GM12874 (cell line): Measurements from ENCODE around the gene JAKMIP2.

Experiments used
- CTCF ChIP-seq: IDR thresholded peaks from 2 replicates; pipeline ENCODE4 v1.5.1; 2011; ENCODE audit warnings: low read depth, mild to moderate bottlenecking, control low read depth, low read length, moderate library complexity; ENCODE audit not compliant: insufficient read depth

The JAKMIP2 gene

DNA sequence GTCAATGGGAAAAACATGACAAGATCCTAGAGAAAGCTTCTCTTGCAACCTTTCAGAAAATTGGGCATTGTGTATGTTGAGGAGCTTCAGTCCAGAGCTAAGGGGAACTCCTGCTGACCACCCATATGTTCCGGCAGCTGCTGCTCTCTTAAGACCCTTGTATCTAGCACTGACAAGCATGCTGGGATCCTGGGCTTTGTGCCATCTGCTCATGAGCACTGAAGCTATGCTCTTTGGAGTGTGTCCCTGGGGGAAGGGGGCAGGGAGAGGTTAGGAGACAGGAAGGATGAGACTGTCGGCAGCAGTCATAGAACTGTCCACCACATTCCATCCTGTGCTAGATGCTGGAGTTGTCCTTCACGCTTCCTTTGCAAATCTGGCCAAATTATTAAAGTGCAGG, 109.3 kb downstream of the JAKMIP2 start:
- no peak for TF ChIP-seq CTCF

GRCh38 chr5:147671365-147671764, 111.2 kb downstream of the JAKMIP2 start:
- TF ChIP-seq CTCF = no peak

- TF ChIP-seq CTCF = no peak
These were observed 111.7 kb downstream of the JAKMIP2 start for GRCh38 chr5:147670815-147671214.

- TF ChIP-seq CTCF = no peak
These were observed 113.2 kb downstream of the JAKMIP2 start for GRCh38 chr5:147669169-147669869.

GRCh38 chr5:147668385-147668784, 114.1 kb downstream of the JAKMIP2 start:
- no peak for TF ChIP-seq CTCF

GRCh38 chr5:147667363-147667762, 115.2 kb downstream of the JAKMIP2 start:
- no peak for TF ChIP-seq CTCF

- no peak for TF ChIP-seq CTCF
These were observed 116.1 kb downstream of the JAKMIP2 start for GRCh38 chr5:147666419-147666818.

GRCh38 chr5:147661541-147661940, 121.0 kb downstream of the JAKMIP2 start:
- TF ChIP-seq CTCF = no peak
